Activated CD4-positive, alpha-beta T cell treated with anti-CD3 and anti-CD28 coated beads, Interleukin-2, amount 10 ng/mL, durations not matched to agents 7 days and 5 days (primary cell): ENCODE results near the gene MRPL12. TPM values are rescaled to one million over a fixed set of nuclear protein-coding genes. Genes with fewer than 3 reads are reported as not detected.

Experiments
- CTCF ChIA-PET: fragments of 350-600 bp; sonication (Branson Sonifier 250); formaldehyde crosslinking; loops from one replicate; lab custom pipeline; 2021; ENCODE audit warnings: antibody characterized with exemption; lab: Charles Lee
- POLR2A ChIA-PET: fragments of 350-600 bp; sonication (Branson Sonifier 250); formaldehyde crosslinking; loops from one replicate; lab custom pipeline; 2021; ENCODE audit warnings: antibody characterized with exemption; lab: Charles Lee
- DNase-seq: peaks from one replicate; pipeline ENCODE4 v3.0.0-alpha.2; 2020
- H3K27ac Mint-ChIP-seq: one replicate; pipeline ENCODE4 v1.8.0; 2021; ENCODE audit warnings: mild to moderate bottlenecking, moderate library complexity, mixed read lengths
- H3K27me3 Mint-ChIP-seq: one replicate; pipeline ENCODE4 v1.8.0; 2021; ENCODE audit warnings: mixed read lengths
- H3K36me3 Mint-ChIP-seq: one replicate; pipeline ENCODE4 v1.8.0; 2021; ENCODE audit warnings: low read depth, mixed read lengths
- H3K4me1 Mint-ChIP-seq: one replicate; pipeline ENCODE4 v1.8.0; 2021; ENCODE audit warnings: mixed read lengths
- H3K4me3 Mint-ChIP-seq: one replicate; pipeline ENCODE4 v1.8.0; 2021; ENCODE audit warnings: mild to moderate bottlenecking, moderate library complexity, mixed read lengths
- H3K9me3 Mint-ChIP-seq: one replicate; pipeline ENCODE4 v1.8.0; 2021; ENCODE audit warnings: mixed read lengths
- microRNA-seq: library from miRNA; unstranded; fragments of <30 nt; microRNA quantifications from one replicate; pipeline ENCODE4 v1.2.0, GENCODE V29; 2021; ENCODE audit warnings: borderline microRNAs expressed, borderline replicate concordance
- total RNA-seq, 2 experiments: library from RNA; stranded (reverse); gene quantifications; one replicate each; pipeline ENCODE4 v1.2.3, GENCODE V29; 2021

The MRPL12 gene
- total RNA-seq, 2 experiments from 2014 or later: 52.7 to 62.3 TPM

DNA sequence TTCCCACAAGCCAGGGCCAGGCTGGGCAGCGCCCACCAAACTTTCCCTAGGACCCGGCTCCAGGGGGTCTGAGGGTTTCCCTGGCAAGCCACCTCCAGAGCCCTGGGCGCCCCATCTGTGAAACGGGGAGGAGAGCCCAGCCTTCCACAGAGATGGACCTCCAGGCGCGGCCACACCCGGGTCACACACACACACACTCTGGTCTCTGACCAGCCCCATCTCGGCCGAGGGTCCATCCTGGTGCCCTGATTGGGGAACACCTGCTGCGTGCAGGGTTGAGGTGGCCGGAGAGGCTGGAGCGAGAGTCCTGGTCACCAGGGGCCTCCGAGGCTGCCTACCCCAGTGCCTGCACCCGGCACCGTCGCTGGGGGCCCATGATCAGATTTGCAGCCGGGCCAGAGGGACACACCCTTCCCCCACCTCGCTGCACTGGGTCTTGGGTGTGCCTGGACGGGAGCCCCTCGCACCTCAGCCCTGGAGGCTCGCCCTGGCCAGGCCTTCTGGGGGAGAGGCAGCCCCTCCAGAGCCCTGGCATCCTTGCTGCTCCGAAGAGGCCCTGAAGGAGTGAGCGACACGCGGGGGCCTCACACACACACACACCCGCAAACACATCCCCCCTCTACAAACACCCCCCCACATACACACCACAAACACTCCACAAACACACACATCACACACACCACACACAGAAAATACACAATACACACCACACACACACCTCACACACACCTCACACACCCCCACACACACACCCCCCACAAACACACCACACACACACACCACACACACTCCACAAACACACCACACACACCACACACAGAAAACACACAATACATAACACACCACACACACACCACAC is 38.7 kb downstream of the MRPL12 start:
- ChIA-PET CTCF (no interaction called here), POLR2A (no interaction called here)
- Mint-ChIP-seq H3K9me3 (no peaks in the 10 kb centered on the region), H3K4me3 (no peak overlapping the region), H3K36me3 (no peaks in the 10 kb centered on the region), H3K27me3 (peaks cover 12% of the 10 kb centered on the region), H3K27ac (no peak overlapping the region), H3K4me1 (peaks cover 2% of the 10 kb centered on the region)
- no peak for DNase-seq

Small RNA genes lying within 50 kb of the gene (microRNA-seq; reads per million reads assigned to microRNA genes)
- 1.5 reads per million for gene MIR6786

Other genes with a start within 250 kb of the MRPL12 start
- 1,000 to 10,000 TPM; 4,611 to 5,328 TPM for gene ACTG1, start 190.6 kb upstream of the MRPL12 start, total RNA-seq
- gene FSCN2, start 175.0 kb upstream of the MRPL12 start, total RNA-seq: under 1 TPM; 0.22 to 0.33 TPM
- gene FAAP100, start 151.0 kb upstream of the MRPL12 start, total RNA-seq: 10 to 100 TPM; 30.8 to 42.1 TPM
- gene NPLOC4, start 66.3 kb upstream of the MRPL12 start, total RNA-seq: 10 to 100 TPM; 91.3 to 98.2 TPM
- under 1 TPM; 0.75 to 0.89 TPM for gene TSPAN10, start 66.2 kb upstream of the MRPL12 start, total RNA-seq
- 10 to 100 TPM; 19.8 to 24.7 TPM for gene PDE6G, start 46.8 kb upstream of the MRPL12 start, total RNA-seq
- 10 to 100 TPM; 43.6 to 49.9 TPM for gene OXLD1, start 36.8 kb upstream of the MRPL12 start, total RNA-seq
- gene CCDC137, start 36.6 kb upstream of the MRPL12 start, total RNA-seq: 10 to 100 TPM; 30.2 to 33.8 TPM
- 10 to 100 TPM; 35.4 to 42.1 TPM for gene ARL16, start 19.6 kb upstream of the MRPL12 start, total RNA-seq
- 100 to 1,000 TPM; 121 to 128 TPM for gene HGS, start 19.4 kb upstream of the MRPL12 start, total RNA-seq
- gene SLC25A10, start 8.9 kb downstream of the MRPL12 start, total RNA-seq: 10 to 100 TPM; 29.2 to 32.4 TPM
- gene GCGR, start 100.8 kb downstream of the MRPL12 start, total RNA-seq: not detected
- gene MCRIP1, start 129.9 kb downstream of the MRPL12 start, total RNA-seq: 10 to 100 TPM; 45.7 to 47.8 TPM
- not detected for gene PPP1R27, start 131.7 kb downstream of the MRPL12 start, total RNA-seq
- 100 to 1,000 TPM; 420 to 499 TPM for gene P4HB, start 157.2 kb downstream of the MRPL12 start, total RNA-seq
- gene ARHGDIA, start 168.0 kb downstream of the MRPL12 start, total RNA-seq: 100 to 1,000 TPM; 654 to 714 TPM
- gene ALYREF, start 188.2 kb downstream of the MRPL12 start, total RNA-seq: 100 to 1,000 TPM; 197 to 221 TPM
- 10 to 100 TPM; 83.2 to 96.8 TPM for gene ANAPC11, start 188.4 kb downstream of the MRPL12 start, total RNA-seq
- gene NPB, start 198.9 kb downstream of the MRPL12 start, total RNA-seq: under 1 TPM; 0.48 to 0.69 TPM
- 10 to 100 TPM; 37.6 to 39.0 TPM for gene PCYT2, start 208.0 kb downstream of the MRPL12 start, total RNA-seq
- gene SIRT7, start 214.8 kb downstream of the MRPL12 start, total RNA-seq: 10 to 100 TPM; 55.6 to 71.2 TPM
- 10 to 100 TPM; 15.8 to 20.2 TPM for gene MAFG, start 224.4 kb downstream of the MRPL12 start, total RNA-seq
- gene PYCR1, start 233.9 kb downstream of the MRPL12 start, total RNA-seq: 10 to 100 TPM; 22.8 to 26.9 TPM
- not detected for gene MYADML2, start 243.9 kb downstream of the MRPL12 start, total RNA-seq